Measurements from ENCODE around the gene PDE10A. TPM values are rescaled to one million over a fixed set of nuclear protein-coding genes. Genes with fewer than 3 reads are reported as not detected.

PDE10A gene
- total RNA-seq, 1 experiment from 2014 or later, result 2.1 TPM

DNA sequence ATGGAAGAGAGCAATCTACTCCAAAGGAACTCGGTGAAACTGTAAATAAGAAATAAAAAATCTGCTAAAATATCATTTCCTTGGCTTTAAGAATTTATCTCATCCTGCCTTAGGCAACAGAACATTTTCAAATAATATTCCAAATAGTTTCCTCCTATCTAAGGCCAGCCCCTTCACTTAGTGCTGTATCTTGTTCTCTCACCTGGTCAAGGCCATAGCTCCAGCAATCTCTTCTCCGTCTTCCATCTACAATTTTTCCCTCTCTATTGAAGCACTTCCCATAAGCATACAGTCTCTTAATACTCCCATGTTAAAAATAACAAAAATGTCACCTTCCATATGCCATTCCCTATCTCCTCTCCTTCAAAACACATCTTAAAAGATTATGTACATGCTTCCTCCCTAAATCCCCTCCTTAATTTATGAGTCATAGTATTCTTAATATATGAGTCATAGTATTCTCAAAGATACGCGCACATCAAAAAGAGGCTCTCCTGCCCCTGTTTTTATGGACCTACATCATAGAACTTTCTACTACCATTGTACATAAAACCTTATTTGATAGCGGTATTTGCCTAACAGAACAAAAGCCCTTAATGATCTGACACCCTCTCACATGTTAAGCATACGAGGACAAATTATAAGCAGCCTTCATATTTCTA is 146.9 kb downstream of the PDE10A start:
- no peak overlapping the region for H3K9ac ChIP-seq (ENCODE audit: low read length)
- H3K4me1 ChIP-seq (ENCODE audit: insufficient read depth, low read length), result peaks cover 9% of the 10 kb centered on the region
- H3K27ac ChIP-seq (ENCODE audit: low read length), result peak overlapping the region; percentile 41
- H3K36me3 ChIP-seq (ENCODE audit: low read depth, low read length), result no peaks in the 10 kb centered on the region
- ChIA-PET CTCF (no interaction called here), POLR2A (ENCODE audit: unreplicated experiment) (no interaction called here)
- 0 out of 2 replicates have a peak overlapping the region, but pooled peaks have one; percentile 11 for H3K4me2 ChIP-seq (ENCODE audit: low read length)
- TF ChIP-seq, protein P1, sequence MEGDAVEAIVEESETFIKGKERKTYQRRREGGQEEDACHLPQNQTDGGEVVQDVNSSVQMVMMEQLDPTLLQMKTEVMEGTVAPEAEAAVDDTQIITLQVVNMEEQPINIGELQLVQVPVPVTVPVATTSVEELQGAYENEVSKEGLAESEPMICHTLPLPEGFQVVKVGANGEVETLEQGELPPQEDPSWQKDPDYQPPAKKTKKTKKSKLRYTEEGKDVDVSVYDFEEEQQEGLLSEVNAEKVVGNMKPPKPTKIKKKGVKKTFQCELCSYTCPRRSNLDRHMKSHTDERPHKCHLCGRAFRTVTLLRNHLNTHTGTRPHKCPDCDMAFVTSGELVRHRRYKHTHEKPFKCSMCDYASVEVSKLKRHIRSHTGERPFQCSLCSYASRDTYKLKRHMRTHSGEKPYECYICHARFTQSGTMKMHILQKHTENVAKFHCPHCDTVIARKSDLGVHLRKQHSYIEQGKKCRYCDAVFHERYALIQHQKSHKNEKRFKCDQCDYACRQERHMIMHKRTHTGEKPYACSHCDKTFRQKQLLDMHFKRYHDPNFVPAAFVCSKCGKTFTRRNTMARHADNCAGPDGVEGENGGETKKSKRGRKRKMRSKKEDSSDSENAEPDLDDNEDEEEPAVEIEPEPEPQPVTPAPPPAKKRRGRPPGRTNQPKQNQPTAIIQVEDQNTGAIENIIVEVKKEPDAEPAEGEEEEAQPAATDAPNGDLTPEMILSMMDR (conservative IDR thresholded peaks at IDR 0.05; ENCODE audit: low read depth, low read length), result no peak
- TF ChIP-seq EZH2 (IDR thresholded peaks at IDR 0.05; ENCODE audit: low read length, unreplicated experiment), result no peak
- no peak for TF ChIP-seq EZH2phosphoT487 (IDR thresholded peaks at IDR 0.05; ENCODE audit: borderline replicate concordance, low read length)
- H3K27me3 ChIP-seq (ENCODE audit: low read length), result no peaks in the 10 kb centered on the region
- H3K79me2 ChIP-seq (ENCODE audit: low read length), result no peaks in the 10 kb centered on the region
- no TSS peak for BruUV-seq (replicated peaks)
- DNase-seq (peak; percentile 65), ATAC-seq (peak; percentile 76)
- intact Hi-C loops (cut with micrococcal nuclease), result no loop called here
- H3K4me3 ChIP-seq (ENCODE audit: low read length), result no peak overlapping the region
- H3K9me2 ChIP-seq (replicated peaks; ENCODE audit: low read length), result no peaks in the 10 kb centered on the region
- no peaks in the 10 kb centered on the region for H3F3A ChIP-seq (ENCODE audit: low read length, unreplicated experiment)
- no peaks in the 10 kb centered on the region for H4K20me1 ChIP-seq (ENCODE audit: low read length)
- H2AFZ ChIP-seq (ENCODE audit: low read length), result no peak overlapping the region
- H3K9me3 ChIP-seq (ENCODE audit: low read length), result no peaks in the 10 kb centered on the region

DNA sequence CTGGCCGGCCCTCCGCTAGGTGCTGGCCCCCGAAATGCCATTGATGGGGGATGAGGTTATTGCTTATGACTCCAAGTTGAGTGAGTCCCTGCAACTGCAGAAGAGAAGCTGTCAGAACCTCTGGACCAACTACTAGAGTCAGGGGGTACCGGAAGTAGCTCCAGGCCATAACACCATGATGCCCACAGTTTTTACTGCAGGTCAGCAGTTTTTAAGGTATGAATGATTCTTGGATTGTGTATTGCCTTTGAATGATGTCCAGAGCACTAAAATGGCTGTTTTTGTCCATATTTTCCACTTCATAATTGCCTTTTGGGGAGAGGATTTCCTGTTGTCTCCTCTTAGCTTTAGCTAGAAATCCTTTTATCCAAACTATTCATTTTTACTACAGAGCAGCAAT is 148.4 kb downstream of the PDE10A start:
- Histone ChIP-seq H3K36me3 (ENCODE audit: low read depth, low read length) (no peaks in the 10 kb centered on the region), H3K27ac (ENCODE audit: low read length) (no peak overlapping the region), H3K4me3 (ENCODE audit: low read length) (no peak overlapping the region), H3K79me2 (ENCODE audit: low read length) (no peaks in the 10 kb centered on the region), H3K4me2 (ENCODE audit: low read length) (no peak overlapping the region), H4K20me1 (ENCODE audit: low read length) (no peaks in the 10 kb centered on the region), H3K9me3 (ENCODE audit: low read length) (no peaks in the 10 kb centered on the region), H2AFZ (ENCODE audit: low read length) (no peak overlapping the region), H3K9ac (ENCODE audit: low read length) (no peak overlapping the region), H3K9me2 (replicated peaks; ENCODE audit: low read length) (no peaks in the 10 kb centered on the region), H3F3A (ENCODE audit: low read length, unreplicated experiment) (no peaks in the 10 kb centered on the region), H3K4me1 (ENCODE audit: insufficient read depth, low read length) (peaks cover 9% of the 10 kb centered on the region), H3K27me3 (ENCODE audit: low read length) (no peaks in the 10 kb centered on the region)
- TF ChIP-seq, protein P1 (conservative IDR thresholded peaks at IDR 0.05; ENCODE audit: low read depth, low read length), result no peak
- TF ChIP-seq EZH2phosphoT487 (IDR thresholded peaks at IDR 0.05; ENCODE audit: borderline replicate concordance, low read length) (no peak), EZH2 (IDR thresholded peaks at IDR 0.05; ENCODE audit: low read length, unreplicated experiment) (no peak)
- CTCF ChIA-PET, result no interaction called here
- DNase-seq (no peak), ATAC-seq (no peak)
- intact Hi-C loops (cut with micrococcal nuclease), result no loop called here
- no TSS peak for BruUV-seq (replicated peaks)
- POLR2A ChIA-PET (ENCODE audit: unreplicated experiment), result no interaction called here

GRCh38 chr6:165511807-165512206 is 151.2 kb downstream of the PDE10A start:
- POLR2A ChIA-PET (ENCODE audit: unreplicated experiment), result no interaction called here

More at GRCh38 chr6:165511807-165512206, 151.2 kb downstream of the PDE10A start:
- no peak for ATAC-seq
- DNase-seq, result no peak
- no peak overlapping the region for H3K4me3 ChIP-seq (ENCODE audit: low read length)
- TF ChIP-seq EZH2phosphoT487 (IDR thresholded peaks at IDR 0.05; ENCODE audit: borderline replicate concordance, low read length), result no peak
- TF ChIP-seq EZH2 (IDR thresholded peaks at IDR 0.05; ENCODE audit: low read length, unreplicated experiment), result no peak
- TF ChIP-seq, protein P1 (conservative IDR thresholded peaks at IDR 0.05; ENCODE audit: low read depth, low read length), result no peak
- no peaks in the 10 kb centered on the region for H3K79me2 ChIP-seq (ENCODE audit: low read length)
- H3K4me1 ChIP-seq (ENCODE audit: insufficient read depth, low read length), result peaks cover 9% of the 10 kb centered on the region
- no TSS peak for BruUV-seq (replicated peaks)
- H2AFZ ChIP-seq (ENCODE audit: low read length), result no peak overlapping the region
- no peaks in the 10 kb centered on the region for H3K9me3 ChIP-seq (ENCODE audit: low read length)
- H4K20me1 ChIP-seq (ENCODE audit: low read length), result no peaks in the 10 kb centered on the region
- H3F3A ChIP-seq (ENCODE audit: low read length, unreplicated experiment), result no peaks in the 10 kb centered on the region
- no peaks in the 10 kb centered on the region for H3K9me2 ChIP-seq (replicated peaks; ENCODE audit: low read length)
- no peaks in the 10 kb centered on the region for H3K36me3 ChIP-seq (ENCODE audit: low read depth, low read length)
- H3K4me2 ChIP-seq (ENCODE audit: low read length), result no peak overlapping the region
- CTCF ChIA-PET, result no interaction called here
- H3K9ac ChIP-seq (ENCODE audit: low read length), result no peak overlapping the region
- intact Hi-C loops (cut with micrococcal nuclease), result no loop called here
- no peaks in the 10 kb centered on the region for H3K27me3 ChIP-seq (ENCODE audit: low read length)
- no peak overlapping the region for H3K27ac ChIP-seq (ENCODE audit: low read length)

Data from PC-3 (cell line).